Osteocyte (in vitro differentiated cells): Measurements from ENCODE around the gene INSYN2B. TPM values are rescaled to one million over a fixed set of nuclear protein-coding genes. Genes with fewer than 3 reads are reported as not detected.

Experiments
- DNase-seq: peaks from one replicate; pipeline ENCODE4 v3.0.0; 2021; ENCODE audit warnings: mixed read lengths; ENCODE audit not compliant: unreplicated experiment; ENCODE audit errors: extremely low spot score
- H3K27ac Mint-ChIP-seq: one replicate; pipeline ENCODE4 v1.8.0; 2021; ENCODE audit warnings: mild to moderate bottlenecking, mixed read lengths; ENCODE audit not compliant: unreplicated experiment
- H3K27me3 Mint-ChIP-seq: one replicate; pipeline ENCODE4 v1.8.0; 2021; ENCODE audit warnings: mixed read lengths; ENCODE audit not compliant: unreplicated experiment
- H3K36me3 Mint-ChIP-seq: one replicate; pipeline ENCODE4 v1.8.0; 2021; ENCODE audit warnings: mixed read lengths; ENCODE audit not compliant: unreplicated experiment
- H3K4me1 Mint-ChIP-seq: one replicate; pipeline ENCODE4 v1.8.0; 2021; ENCODE audit warnings: mixed read lengths; ENCODE audit not compliant: unreplicated experiment
- H3K4me3 Mint-ChIP-seq: one replicate; pipeline ENCODE4 v1.8.0; 2021; ENCODE audit warnings: mild to moderate bottlenecking, moderate library complexity, mixed read lengths; ENCODE audit not compliant: unreplicated experiment
- H3K9me3 Mint-ChIP-seq: one replicate; pipeline ENCODE4 v1.8.0; 2021; ENCODE audit warnings: mixed read lengths; ENCODE audit not compliant: unreplicated experiment
- CTCF ChIP-seq: fragments of 200-600 bp; sonication (generic); IDR thresholded peaks from 2 replicates; pipeline ENCODE4 v1.5.0; 2021; ENCODE audit warnings: antibody characterized with exemption, mild to moderate bottlenecking, moderate library complexity
- total RNA-seq: library from RNA; stranded (reverse); gene quantifications from 2 replicates; pipeline ENCODE4 v1.2.1, GENCODE V29; 2021

Gene INSYN2B
- total RNA-seq, 1 donor from 2014 or later: 2.7 TPM

DNA sequence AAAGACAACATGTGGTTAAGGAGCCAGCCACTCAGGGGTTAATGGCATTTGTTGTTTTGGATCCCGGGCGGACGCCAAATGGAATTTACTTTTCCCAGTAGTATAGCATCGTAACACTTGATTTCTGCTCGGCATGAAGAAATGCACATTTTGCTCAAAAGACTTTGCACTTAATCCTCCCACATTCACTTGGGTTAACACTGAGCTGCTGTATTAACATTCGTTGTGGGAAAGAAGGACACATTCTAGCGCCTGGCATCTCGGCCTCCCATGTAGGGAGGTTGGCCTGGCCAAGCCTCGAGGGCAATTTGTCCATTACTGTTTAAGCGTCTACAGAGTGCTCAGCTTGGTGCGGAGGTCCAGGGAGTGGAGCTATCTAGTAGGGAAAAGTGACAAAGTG, 32.3 kb upstream of the INSYN2B start:
- Mint-ChIP-seq H3K36me3 (no peaks in the 10 kb centered on the region), H3K27ac (no peak overlapping the region)
- DNase-seq: no peak

DNA sequence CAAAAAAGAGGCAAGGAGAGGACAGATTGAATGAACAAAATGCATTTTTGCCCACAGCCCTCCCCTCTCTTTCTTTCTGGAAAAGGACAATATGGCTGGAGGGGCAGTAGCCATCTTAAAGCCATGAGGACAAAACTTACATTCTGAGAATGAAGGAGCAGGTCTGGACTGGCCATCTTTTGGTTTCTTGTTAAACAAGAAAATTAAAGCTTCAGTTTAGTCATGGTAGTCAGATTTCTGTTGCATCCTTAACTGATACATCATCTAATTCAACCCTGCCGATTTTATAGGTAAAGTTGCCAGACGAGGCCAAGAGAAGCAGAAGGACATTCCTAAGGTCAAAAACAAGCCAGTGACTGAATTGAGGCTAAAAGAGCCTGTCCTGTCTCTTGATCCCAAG, 31.5 kb upstream of the INSYN2B start:
- H3K27ac Mint-ChIP-seq: no peak overlapping the region
- no peak overlapping the region for H3K4me3 Mint-ChIP-seq
- DNase-seq: no peak
- TF ChIP-seq CTCF: no peak
- no peaks in the 10 kb centered on the region for H3K36me3 Mint-ChIP-seq
- H3K9me3 Mint-ChIP-seq: peaks cover 4% of the 10 kb centered on the region
- H3K4me1 Mint-ChIP-seq: no peaks in the 10 kb centered on the region
- peaks cover 22% of the 10 kb centered on the region for H3K27me3 Mint-ChIP-seq

More for the DNA sequence above, 32.3 kb upstream of the INSYN2B start:
- Mint-ChIP-seq H3K9me3 (peaks cover 4% of the 10 kb centered on the region), H3K4me3 (no peak overlapping the region), H3K4me1 (no peaks in the 10 kb centered on the region), H3K27me3 (peaks cover 23% of the 10 kb centered on the region)
- TF ChIP-seq CTCF: no peak

- TF ChIP-seq CTCF: no peak
- DNase-seq: no peak
- Mint-ChIP-seq H3K27ac (no peak overlapping the region), H3K4me3 (no peak overlapping the region), H3K27me3 (peaks cover 19% of the 10 kb centered on the region), H3K4me1 (no peaks in the 10 kb centered on the region), H3K36me3 (no peaks in the 10 kb centered on the region), H3K9me3 (peaks cover 4% of the 10 kb centered on the region)
These were observed 30.3 kb upstream of the INSYN2B start for GRCh38 chr5:170010595-170010994.

- no peaks in the 10 kb centered on the region for H3K4me1 Mint-ChIP-seq
- no peak overlapping the region for H3K4me3 Mint-ChIP-seq
- H3K27me3 Mint-ChIP-seq: peaks cover 15% of the 10 kb centered on the region
- no peak for DNase-seq
- H3K27ac Mint-ChIP-seq: no peak overlapping the region
- no peaks in the 10 kb centered on the region for H3K36me3 Mint-ChIP-seq
- TF ChIP-seq CTCF: no peak
- H3K9me3 Mint-ChIP-seq: peaks cover 10% of the 10 kb centered on the region
These were observed 28.1 kb upstream of the INSYN2B start for GRCh38 chr5:170008376-170008775.

DNA sequence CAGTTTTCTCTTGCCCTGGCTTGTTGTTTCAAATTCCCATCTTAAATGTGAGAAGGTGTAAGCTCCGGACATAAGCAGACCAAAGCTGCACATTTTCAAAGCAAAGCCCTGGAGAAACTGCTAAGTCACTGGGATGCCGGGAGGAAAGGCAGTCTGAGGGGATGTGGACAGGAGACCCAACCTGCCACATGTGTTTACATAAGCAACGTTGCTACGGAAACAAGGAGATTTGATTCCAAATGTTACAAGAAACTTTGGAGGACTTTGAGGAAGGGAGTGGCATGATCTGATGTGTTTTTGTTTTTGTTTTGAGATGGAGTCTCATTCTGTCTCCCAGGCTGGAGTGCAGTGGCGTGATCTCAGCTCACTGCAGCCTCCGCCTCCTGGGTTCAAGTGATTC, 25.7 kb upstream of the INSYN2B start:
- Mint-ChIP-seq H3K4me1 (no peaks in the 10 kb centered on the region), H3K36me3 (no peaks in the 10 kb centered on the region), H3K4me3 (no peak overlapping the region), H3K27me3 (peaks cover 7% of the 10 kb centered on the region), H3K9me3 (peaks cover 6% of the 10 kb centered on the region), H3K27ac (no peak overlapping the region)
- TF ChIP-seq CTCF: no peak
- no peak for DNase-seq
